Measurements from ENCODE around the gene NR3C2. TPM values are rescaled to one million over a fixed set of nuclear protein-coding genes. Genes with fewer than 3 reads are reported as not detected.

Gene NR3C2
- polyA plus RNA-seq, 1 donor from 2014 or later = 0.06 TPM

DNA sequence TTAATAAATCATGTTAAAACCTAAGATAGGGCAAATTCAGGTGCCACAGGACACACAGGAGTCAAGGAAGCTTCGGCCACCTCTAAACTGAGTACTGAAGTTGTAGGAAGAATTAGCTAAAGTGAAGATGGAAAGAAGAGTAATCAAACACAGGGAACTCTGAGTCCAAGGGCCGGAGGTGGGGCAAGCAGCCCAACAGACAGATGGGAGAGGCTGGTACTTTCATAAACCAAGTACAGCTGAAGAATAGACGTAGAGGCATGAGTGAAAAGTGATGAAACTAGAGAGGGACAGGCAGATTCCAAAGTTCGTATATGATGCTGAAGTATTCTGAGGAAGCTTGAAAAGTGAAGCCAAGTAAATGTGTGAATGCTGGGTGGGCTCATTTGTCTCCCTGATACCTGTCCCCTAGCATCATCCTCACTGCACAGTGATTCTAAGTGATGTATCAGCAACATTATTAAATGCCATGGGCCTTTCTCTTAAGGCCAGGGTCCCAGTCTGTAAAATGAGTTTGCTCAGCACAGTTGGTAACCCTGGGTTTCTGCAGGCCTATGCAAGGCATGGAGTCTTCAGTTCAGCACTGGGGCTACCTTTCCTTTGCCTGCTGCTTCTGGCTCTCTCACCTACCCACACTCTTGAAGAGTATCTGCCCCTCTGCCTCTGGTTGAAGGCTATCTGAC lies 203.3 kb downstream of the NR3C2 start:
- Histone ChIP-seq H3K9me3 (ENCODE audit: low read length) (no peaks in the 10 kb centered on the region), H4K20me1 (ENCODE audit: insufficient read depth) (no peaks in the 10 kb centered on the region), H3K27ac (ENCODE audit: low read length) (no peak overlapping the region), H3K4me2 (ENCODE audit: low read length) (no peak overlapping the region), H3K9me2 (ENCODE audit: insufficient read depth, low read length) (no peaks in the 10 kb centered on the region), H3K79me2 (replicated peaks; ENCODE audit: insufficient read depth, low read length) (no peaks in the 10 kb centered on the region), H3F3A (ENCODE audit: insufficient read depth, low read length, poor library complexity, severe bottlenecking) (no peaks in the 10 kb centered on the region), H3K36me3 (ENCODE audit: insufficient read depth, low read length) (no peaks in the 10 kb centered on the region), H3K27me3 (ENCODE audit: insufficient read depth, low read depth, low read length) (no peaks in the 10 kb centered on the region), H3K4me3 (ENCODE audit: low read length) (no peak overlapping the region), H2AFZ (ENCODE audit: low read depth, low read length) (no peak overlapping the region), H3K9ac (ENCODE audit: low read length) (no peak overlapping the region)
- TF ChIP-seq EP300 (conservative IDR thresholded peaks at IDR 0.05; ENCODE audit: poor library complexity, severe bottlenecking) (no peak), SMC3 (conservative IDR thresholded peaks at IDR 0.05; ENCODE audit: poor library complexity) (no peak), EZH2 (IDR thresholded peaks at IDR 0.05; ENCODE audit: borderline replicate concordance, insufficient read depth, low read length, poor library complexity, severe bottlenecking) (no peak), RAD21 (conservative IDR thresholded peaks at IDR 0.05) (no peak), TAF1 (IDR thresholded peaks at IDR 0.05; ENCODE audit: low read depth) (no peak), MXI1 (conservative IDR thresholded peaks at IDR 0.05; ENCODE audit: poor library complexity, severe bottlenecking) (no peak), POLR2AphosphoS5 (IDR thresholded peaks at IDR 0.05) (no peak)
- TF ChIP-seq, protein P1, sequence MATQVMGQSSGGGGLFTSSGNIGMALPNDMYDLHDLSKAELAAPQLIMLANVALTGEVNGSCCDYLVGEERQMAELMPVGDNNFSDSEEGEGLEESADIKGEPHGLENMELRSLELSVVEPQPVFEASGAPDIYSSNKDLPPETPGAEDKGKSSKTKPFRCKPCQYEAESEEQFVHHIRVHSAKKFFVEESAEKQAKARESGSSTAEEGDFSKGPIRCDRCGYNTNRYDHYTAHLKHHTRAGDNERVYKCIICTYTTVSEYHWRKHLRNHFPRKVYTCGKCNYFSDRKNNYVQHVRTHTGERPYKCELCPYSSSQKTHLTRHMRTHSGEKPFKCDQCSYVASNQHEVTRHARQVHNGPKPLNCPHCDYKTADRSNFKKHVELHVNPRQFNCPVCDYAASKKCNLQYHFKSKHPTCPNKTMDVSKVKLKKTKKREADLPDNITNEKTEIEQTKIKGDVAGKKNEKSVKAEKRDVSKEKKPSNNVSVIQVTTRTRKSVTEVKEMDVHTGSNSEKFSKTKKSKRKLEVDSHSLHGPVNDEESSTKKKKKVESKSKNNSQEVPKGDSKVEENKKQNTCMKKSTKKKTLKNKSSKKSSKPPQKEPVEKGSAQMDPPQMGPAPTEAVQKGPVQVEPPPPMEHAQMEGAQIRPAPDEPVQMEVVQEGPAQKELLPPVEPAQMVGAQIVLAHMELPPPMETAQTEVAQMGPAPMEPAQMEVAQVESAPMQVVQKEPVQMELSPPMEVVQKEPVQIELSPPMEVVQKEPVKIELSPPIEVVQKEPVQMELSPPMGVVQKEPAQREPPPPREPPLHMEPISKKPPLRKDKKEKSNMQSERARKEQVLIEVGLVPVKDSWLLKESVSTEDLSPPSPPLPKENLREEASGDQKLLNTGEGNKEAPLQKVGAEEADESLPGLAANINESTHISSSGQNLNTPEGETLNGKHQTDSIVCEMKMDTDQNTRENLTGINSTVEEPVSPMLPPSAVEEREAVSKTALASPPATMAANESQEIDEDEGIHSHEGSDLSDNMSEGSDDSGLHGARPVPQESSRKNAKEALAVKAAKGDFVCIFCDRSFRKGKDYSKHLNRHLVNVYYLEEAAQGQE (IDR thresholded peaks at IDR 0.05; ENCODE audit: borderline replicate concordance) = no peak
- TF ChIP-seq, protein P2, sequence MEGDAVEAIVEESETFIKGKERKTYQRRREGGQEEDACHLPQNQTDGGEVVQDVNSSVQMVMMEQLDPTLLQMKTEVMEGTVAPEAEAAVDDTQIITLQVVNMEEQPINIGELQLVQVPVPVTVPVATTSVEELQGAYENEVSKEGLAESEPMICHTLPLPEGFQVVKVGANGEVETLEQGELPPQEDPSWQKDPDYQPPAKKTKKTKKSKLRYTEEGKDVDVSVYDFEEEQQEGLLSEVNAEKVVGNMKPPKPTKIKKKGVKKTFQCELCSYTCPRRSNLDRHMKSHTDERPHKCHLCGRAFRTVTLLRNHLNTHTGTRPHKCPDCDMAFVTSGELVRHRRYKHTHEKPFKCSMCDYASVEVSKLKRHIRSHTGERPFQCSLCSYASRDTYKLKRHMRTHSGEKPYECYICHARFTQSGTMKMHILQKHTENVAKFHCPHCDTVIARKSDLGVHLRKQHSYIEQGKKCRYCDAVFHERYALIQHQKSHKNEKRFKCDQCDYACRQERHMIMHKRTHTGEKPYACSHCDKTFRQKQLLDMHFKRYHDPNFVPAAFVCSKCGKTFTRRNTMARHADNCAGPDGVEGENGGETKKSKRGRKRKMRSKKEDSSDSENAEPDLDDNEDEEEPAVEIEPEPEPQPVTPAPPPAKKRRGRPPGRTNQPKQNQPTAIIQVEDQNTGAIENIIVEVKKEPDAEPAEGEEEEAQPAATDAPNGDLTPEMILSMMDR (IDR thresholded peaks at IDR 0.05; ENCODE audit: poor library complexity, severe bottlenecking) = no peak

DNA sequence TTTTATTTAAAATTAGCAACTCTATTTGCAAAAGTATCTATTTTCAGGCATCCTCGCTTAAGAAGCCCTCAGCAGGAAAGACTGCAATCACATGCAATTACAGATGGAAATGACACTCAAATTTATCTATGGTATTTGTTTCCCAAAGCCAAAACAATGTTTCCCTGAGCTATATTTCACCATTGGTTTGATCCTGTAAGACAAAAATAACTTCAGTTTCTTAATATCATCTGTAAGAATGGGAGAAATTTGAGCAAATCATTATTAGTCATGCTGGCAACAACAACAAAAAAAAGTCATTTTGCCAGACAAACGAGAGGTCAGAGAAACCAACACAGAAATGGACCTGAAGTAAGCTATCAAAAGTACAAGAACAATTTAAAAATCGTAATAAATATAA lies 204.1 kb downstream of the NR3C2 start:
- no peak overlapping the region for H3K9ac ChIP-seq (ENCODE audit: low read length)
- H3K79me2 ChIP-seq (replicated peaks; ENCODE audit: insufficient read depth, low read length) = no peaks in the 10 kb centered on the region
- TF ChIP-seq, protein P1 (IDR thresholded peaks at IDR 0.05; ENCODE audit: borderline replicate concordance) = no peak
- TF ChIP-seq, protein P2 (IDR thresholded peaks at IDR 0.05; ENCODE audit: poor library complexity, severe bottlenecking) = no peak
- TF ChIP-seq RAD21 (conservative IDR thresholded peaks at IDR 0.05) (no peak), EZH2 (IDR thresholded peaks at IDR 0.05; ENCODE audit: borderline replicate concordance, insufficient read depth, low read length, poor library complexity, severe bottlenecking) (no peak), EP300 (conservative IDR thresholded peaks at IDR 0.05; ENCODE audit: poor library complexity, severe bottlenecking) (no peak), MXI1 (conservative IDR thresholded peaks at IDR 0.05; ENCODE audit: poor library complexity, severe bottlenecking) (no peak)
- no peak overlapping the region for H2AFZ ChIP-seq (ENCODE audit: low read depth, low read length)
- H3K9me3 ChIP-seq (ENCODE audit: low read length) = no peaks in the 10 kb centered on the region
- H3K9me2 ChIP-seq (ENCODE audit: insufficient read depth, low read length) = no peaks in the 10 kb centered on the region
- H3K36me3 ChIP-seq (ENCODE audit: insufficient read depth, low read length) = no peaks in the 10 kb centered on the region
- no peak overlapping the region for H3K27ac ChIP-seq (ENCODE audit: low read length)
- H4K20me1 ChIP-seq (ENCODE audit: insufficient read depth) = no peaks in the 10 kb centered on the region
- no peaks in the 10 kb centered on the region for H3F3A ChIP-seq (ENCODE audit: insufficient read depth, low read length, poor library complexity, severe bottlenecking)
- H3K27me3 ChIP-seq (ENCODE audit: insufficient read depth, low read depth, low read length) = no peaks in the 10 kb centered on the region
- no peak overlapping the region for H3K4me2 ChIP-seq (ENCODE audit: low read length)
- no peak overlapping the region for H3K4me3 ChIP-seq (ENCODE audit: low read length)

Data from neural cell (in vitro differentiated cells).